PFSK-1 (cell line): Measurements from ENCODE around the gene MT1A.

ENCODE experiments used
- FOXP2 ChIP-seq: optimal IDR thresholded peaks from 2 replicates; pipeline ENCODE3; 2011; ENCODE audit warnings: borderline replicate concordance, control low read depth, inconsistent platforms; ENCODE audit not compliant: insufficient read depth; ENCODE audit errors: extremely low read length, extremely low read depth
- POLR2AphosphoS5 ChIP-seq: IDR thresholded peaks from 2 replicates; pipeline ENCODE4 v1.6.1; 2012; ENCODE audit warnings: low read depth, mild to moderate bottlenecking, control low read depth, low read length, moderate library complexity
- SIN3A ChIP-seq: IDR thresholded peaks from 2 replicates; pipeline ENCODE4 v1.6.1; 2012; ENCODE audit warnings: mild to moderate bottlenecking, low read length, moderate library complexity, borderline replicate concordance; ENCODE audit not compliant: insufficient read depth
- TAF1 ChIP-seq: IDR thresholded peaks from 2 replicates; pipeline ENCODE4 v1.6.1; 2012; ENCODE audit warnings: low read length, control low read depth, borderline replicate concordance; ENCODE audit not compliant: insufficient read depth
- TF ChIP-seq, protein P1 (sequence below), 2 experiments: IDR thresholded peaks; 2 replicates each; pipeline versions ENCODE4 v1.6.1 to v1.8.0; 2011 to 2012; ENCODE audit warnings: low read depth in 2 of 2, low read length in 2 of 2, control low read depth in 1 of 2, inconsistent platforms in 1 of 2, mild to moderate bottlenecking in 1 of 2, moderate library complexity in 1 of 2; ENCODE audit not compliant: insufficient read depth in 1 of 2

Gene MT1A

DNA sequence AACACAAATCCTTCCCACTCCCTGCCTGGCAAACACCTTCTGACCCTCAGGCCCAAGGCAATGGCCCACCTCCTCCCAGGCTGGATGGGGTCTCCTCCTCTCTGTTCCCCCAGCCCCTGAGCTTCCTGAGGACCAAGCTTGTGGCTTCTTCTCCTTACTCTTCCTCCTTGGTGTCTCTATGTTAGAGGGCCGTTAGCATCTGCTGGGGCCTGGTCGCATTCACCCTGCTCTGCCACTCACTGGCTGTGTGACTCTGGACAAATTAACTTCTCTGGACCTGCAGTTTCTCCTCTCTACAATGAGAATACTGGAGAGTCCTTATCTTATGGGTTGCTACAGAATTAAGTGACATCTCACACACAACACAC is 30.8 kb upstream of the MT1A start:
- TF ChIP-seq, protein P1, sequence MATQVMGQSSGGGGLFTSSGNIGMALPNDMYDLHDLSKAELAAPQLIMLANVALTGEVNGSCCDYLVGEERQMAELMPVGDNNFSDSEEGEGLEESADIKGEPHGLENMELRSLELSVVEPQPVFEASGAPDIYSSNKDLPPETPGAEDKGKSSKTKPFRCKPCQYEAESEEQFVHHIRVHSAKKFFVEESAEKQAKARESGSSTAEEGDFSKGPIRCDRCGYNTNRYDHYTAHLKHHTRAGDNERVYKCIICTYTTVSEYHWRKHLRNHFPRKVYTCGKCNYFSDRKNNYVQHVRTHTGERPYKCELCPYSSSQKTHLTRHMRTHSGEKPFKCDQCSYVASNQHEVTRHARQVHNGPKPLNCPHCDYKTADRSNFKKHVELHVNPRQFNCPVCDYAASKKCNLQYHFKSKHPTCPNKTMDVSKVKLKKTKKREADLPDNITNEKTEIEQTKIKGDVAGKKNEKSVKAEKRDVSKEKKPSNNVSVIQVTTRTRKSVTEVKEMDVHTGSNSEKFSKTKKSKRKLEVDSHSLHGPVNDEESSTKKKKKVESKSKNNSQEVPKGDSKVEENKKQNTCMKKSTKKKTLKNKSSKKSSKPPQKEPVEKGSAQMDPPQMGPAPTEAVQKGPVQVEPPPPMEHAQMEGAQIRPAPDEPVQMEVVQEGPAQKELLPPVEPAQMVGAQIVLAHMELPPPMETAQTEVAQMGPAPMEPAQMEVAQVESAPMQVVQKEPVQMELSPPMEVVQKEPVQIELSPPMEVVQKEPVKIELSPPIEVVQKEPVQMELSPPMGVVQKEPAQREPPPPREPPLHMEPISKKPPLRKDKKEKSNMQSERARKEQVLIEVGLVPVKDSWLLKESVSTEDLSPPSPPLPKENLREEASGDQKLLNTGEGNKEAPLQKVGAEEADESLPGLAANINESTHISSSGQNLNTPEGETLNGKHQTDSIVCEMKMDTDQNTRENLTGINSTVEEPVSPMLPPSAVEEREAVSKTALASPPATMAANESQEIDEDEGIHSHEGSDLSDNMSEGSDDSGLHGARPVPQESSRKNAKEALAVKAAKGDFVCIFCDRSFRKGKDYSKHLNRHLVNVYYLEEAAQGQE (IDR thresholded peaks at IDR 0.05; ENCODE audit: insufficient read depth in 1 of 2, low read depth in 2 of 2, low read length in 2 of 2), result no peak
- TF ChIP-seq TAF1 (no peak), POLR2AphosphoS5 (no peak), FOXP2 (no peak), SIN3A (no peak)

DNA sequence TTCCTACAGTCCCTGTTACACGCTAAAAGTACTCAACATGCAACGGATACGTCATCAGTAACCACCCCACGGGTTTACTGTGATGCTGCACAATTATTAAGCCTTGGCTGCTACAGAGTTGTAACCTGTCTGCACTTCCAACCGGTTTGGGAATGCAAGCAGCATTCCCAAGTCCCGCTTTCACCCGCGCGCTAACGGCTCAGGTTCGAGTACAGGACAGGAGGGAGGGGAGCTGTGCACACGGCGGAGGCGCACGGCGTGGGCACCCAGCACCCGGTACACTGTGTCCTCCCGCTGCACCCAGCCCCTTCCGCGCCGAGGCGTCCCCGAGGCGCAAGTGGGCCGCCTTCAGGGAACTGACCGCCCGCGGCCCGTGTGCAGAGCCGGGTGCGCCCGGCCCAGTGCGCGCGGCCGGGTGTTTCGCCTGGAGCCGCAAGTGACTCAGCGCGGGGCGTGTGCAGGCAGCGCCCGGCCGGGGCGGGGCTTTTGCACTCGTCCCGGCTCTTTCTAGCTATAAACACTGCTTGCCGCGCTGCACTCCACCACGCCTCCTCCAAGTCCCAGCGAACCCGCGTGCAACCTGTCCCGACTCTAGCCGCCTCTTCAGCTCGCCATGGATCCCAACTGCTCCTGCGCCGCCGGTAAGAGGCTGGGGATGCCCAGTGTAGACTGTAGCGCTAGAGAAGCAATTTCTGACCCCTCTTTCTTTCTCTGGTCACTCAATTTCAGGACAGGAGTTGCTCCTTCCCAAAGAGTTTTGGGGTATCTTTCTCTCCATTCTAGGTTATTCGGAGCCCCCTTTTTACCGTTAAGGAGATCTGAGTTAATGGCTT is 30.2 kb upstream of the MT1A start, which contains the start of gene MT2A:
MT2A (plus strand) TSS at position 542 of the 833 bp plus-strand sequence; CDS start at position 614, 72 bp downstream.
- TF ChIP-seq, protein P1 (IDR thresholded peaks at IDR 0.05; ENCODE audit: insufficient read depth in 1 of 2, low read depth in 2 of 2, low read length in 2 of 2), result no peak
- TF ChIP-seq POLR2AphosphoS5, result no peak
- no peak for TF ChIP-seq TAF1
- peak; percentile 76; the same call in 1 of the 2 replicates for TF ChIP-seq SIN3A
- peak; percentile 66 for TF ChIP-seq FOXP2

DNA sequence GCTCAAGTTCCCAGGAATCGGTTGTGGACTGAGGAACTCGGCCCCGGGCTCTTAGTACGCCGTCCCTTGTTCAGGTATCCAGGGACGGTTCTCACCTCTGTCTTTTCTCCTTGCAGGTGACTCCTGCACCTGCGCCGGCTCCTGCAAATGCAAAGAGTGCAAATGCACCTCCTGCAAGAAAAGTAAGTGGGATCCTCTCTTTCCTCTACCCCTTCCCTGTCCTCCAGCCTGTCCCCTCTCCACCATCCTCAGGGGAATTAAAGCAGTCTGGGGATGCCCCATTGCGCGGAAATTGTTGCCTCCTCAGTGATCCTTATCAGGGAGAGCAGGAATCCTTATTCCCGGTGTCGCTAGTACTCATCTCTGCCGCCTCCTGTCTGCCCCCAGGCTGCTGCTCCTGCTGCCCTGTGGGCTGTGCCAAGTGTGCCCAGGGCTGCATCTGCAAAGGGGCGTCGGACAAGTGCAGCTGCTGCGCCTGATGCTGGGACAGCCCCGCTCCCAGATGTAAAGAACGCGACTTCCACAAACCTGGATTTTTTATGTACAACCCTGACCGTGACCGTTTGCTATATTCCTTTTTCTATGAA is 29.5 kb upstream of the MT1A start:
- TF ChIP-seq TAF1 (no peak), SIN3A (no peak), POLR2AphosphoS5 (no peak), FOXP2 (no peak)
- TF ChIP-seq, protein P1 (IDR thresholded peaks at IDR 0.05; ENCODE audit: insufficient read depth in 1 of 2, low read depth in 2 of 2, low read length in 2 of 2), result no peak

DNA sequence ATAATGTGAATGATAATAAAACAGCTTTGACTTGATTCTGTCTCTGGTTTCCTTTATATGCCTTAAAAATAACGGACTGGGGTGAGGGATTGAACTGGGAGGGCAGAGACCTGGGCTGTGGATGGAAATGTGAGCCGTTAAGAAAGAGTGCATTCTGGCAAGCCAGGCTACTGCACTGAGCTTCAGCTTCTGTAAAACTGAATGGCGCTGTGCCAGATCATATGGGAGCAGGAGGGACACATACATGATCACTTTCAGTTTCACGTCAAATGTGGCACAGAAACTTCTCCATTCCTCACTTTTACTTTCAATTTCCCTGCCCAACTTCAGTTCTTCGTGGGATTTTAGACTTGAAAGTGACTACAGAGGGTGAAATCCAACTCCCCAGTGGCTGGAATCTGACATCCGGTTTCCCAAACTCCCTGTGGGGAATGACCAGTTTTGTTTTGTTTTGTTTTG is 29.0 kb upstream of the MT1A start:
- TF ChIP-seq, protein P1 (IDR thresholded peaks at IDR 0.05; ENCODE audit: insufficient read depth in 1 of 2, low read depth in 2 of 2, low read length in 2 of 2), result no peak
- no peak for TF ChIP-seq TAF1
- no peak for TF ChIP-seq POLR2AphosphoS5
- TF ChIP-seq FOXP2, result no peak
- no peak for TF ChIP-seq SIN3A
